Glutamatergic neuron (in vitro differentiated cells): ENCODE data around the gene BMP8A. TPM values are rescaled to one million over a fixed set of nuclear protein-coding genes. Genes with fewer than 3 reads are reported as not detected.
A peak's percentile ranks its signal among the peaks of the same experiment; 100 is the strongest.

Source experiments
- DNase-seq: peaks from one replicate; pipeline ENCODE4 v3.0.0; 2022
- H3K27ac Mint-ChIP-seq: one replicate; pipeline ENCODE4 v1.8.0; 2020; ENCODE audit warnings: mild to moderate bottlenecking, mixed read lengths, inconsistent platforms; ENCODE audit not compliant: unreplicated experiment
- H3K27me3 Mint-ChIP-seq: one replicate; pipeline ENCODE4 v1.8.0; 2020; ENCODE audit warnings: mild to moderate bottlenecking, moderate library complexity, mixed read lengths, inconsistent platforms; ENCODE audit not compliant: unreplicated experiment
- H3K36me3 Mint-ChIP-seq: one replicate; pipeline ENCODE4 v1.8.0; 2020; ENCODE audit warnings: mild to moderate bottlenecking, mixed read lengths, inconsistent platforms; ENCODE audit not compliant: unreplicated experiment
- H3K4me1 Mint-ChIP-seq: one replicate; pipeline ENCODE4 v1.8.0; 2020; ENCODE audit warnings: mild to moderate bottlenecking, low read depth, mixed read lengths, inconsistent platforms; ENCODE audit not compliant: unreplicated experiment
- H3K4me3 Mint-ChIP-seq: one replicate; pipeline ENCODE4 v1.8.0; 2020; ENCODE audit warnings: mild to moderate bottlenecking, mixed read lengths, inconsistent platforms; ENCODE audit not compliant: unreplicated experiment
- H3K9me3 Mint-ChIP-seq: one replicate; pipeline ENCODE4 v1.8.0; 2020; ENCODE audit warnings: mild to moderate bottlenecking, moderate library complexity, mixed read lengths, inconsistent platforms; ENCODE audit not compliant: unreplicated experiment
- CTCF ChIP-seq: fragments of 200-600 bp; sonication (generic); IDR thresholded peaks from one replicate; pipeline ENCODE4 v1.5.0; 2021; ENCODE audit not compliant: partially characterized antibody, unreplicated experiment
- total RNA-seq: library from RNA; stranded (reverse); fragmentation: NEBNext Ultra II Directional; extraction: Animal tissue kit (Norgen Biotek cat#: 25700); gene quantifications from one replicate; pipeline ENCODE4 v1.2.1, GENCODE V29; 2021; ENCODE audit not compliant: unreplicated experiment

BMP8A gene
- total RNA-seq, 1 donor from 2014 or later = 0.37 TPM

- Mint-ChIP-seq H3K4me3 (no peak overlapping the region), H3K4me1 (peaks cover 3% of the 10 kb centered on the region), H3K36me3 (no peaks in the 10 kb centered on the region), H3K27ac (no peak overlapping the region), H3K9me3 (no peaks in the 10 kb centered on the region), H3K27me3 (no peaks in the 10 kb centered on the region)
- TF ChIP-seq CTCF = no peak
- DNase-seq = no peak
These were observed 38.6 kb downstream of the BMP8A start for GRCh38 chr1:39529901-39530535.

GRCh38 chr1:39531526-39531925 is 40.1 kb downstream of the BMP8A start:
- H3K27me3 Mint-ChIP-seq = no peaks in the 10 kb centered on the region
- no peaks in the 10 kb centered on the region for H3K36me3 Mint-ChIP-seq
- no peak overlapping the region for H3K27ac Mint-ChIP-seq
- H3K9me3 Mint-ChIP-seq = peaks cover 2% of the 10 kb centered on the region
- no peak for TF ChIP-seq CTCF
- DNase-seq = no peak
- no peak overlapping the region for H3K4me3 Mint-ChIP-seq
- H3K4me1 Mint-ChIP-seq = peaks cover 3% of the 10 kb centered on the region

- Mint-ChIP-seq H3K9me3 (peaks cover 2% of the 10 kb centered on the region), H3K4me3 (no peak overlapping the region), H3K36me3 (peaks cover 2% of the 10 kb centered on the region), H3K27me3 (peaks cover under 1% of the 10 kb centered on the region), H3K27ac (no peak overlapping the region), H3K4me1 (peaks cover 3% of the 10 kb centered on the region)
- no peak for DNase-seq
- TF ChIP-seq CTCF = no peak
These were observed 42.0 kb downstream of the BMP8A start for GRCh38 chr1:39533442-39533841.

GRCh38 chr1:39538531-39539251 is 47.3 kb downstream of the BMP8A start:
- Mint-ChIP-seq H3K4me3 (no peak overlapping the region), H3K4me1 (no peaks in the 10 kb centered on the region), H3K36me3 (peaks cover 5% of the 10 kb centered on the region), H3K9me3 (peaks cover 2% of the 10 kb centered on the region), H3K27me3 (peaks cover 3% of the 10 kb centered on the region), H3K27ac (no peak overlapping the region)
- TF ChIP-seq CTCF = no peak
- no peak for DNase-seq

- no peak overlapping the region for H3K4me3 Mint-ChIP-seq
- peak; percentile 88 for TF ChIP-seq CTCF
These were observed 47.9 kb downstream of the BMP8A start for GRCh38 chr1:39539252-39539790.

More at GRCh38 chr1:39539252-39539790, 47.9 kb downstream of the BMP8A start:
- no peaks in the 10 kb centered on the region for H3K4me1 Mint-ChIP-seq
- H3K36me3 Mint-ChIP-seq = peaks cover 5% of the 10 kb centered on the region
- peaks cover 3% of the 10 kb centered on the region for H3K27me3 Mint-ChIP-seq
- H3K27ac Mint-ChIP-seq = no peak overlapping the region
- peak; percentile 73 for DNase-seq
- peaks cover 2% of the 10 kb centered on the region for H3K9me3 Mint-ChIP-seq
